H9 (cell line): ENCODE data around the gene SRPK3. TPM values are rescaled to one million over a fixed set of nuclear protein-coding genes. Genes with fewer than 3 reads are reported as not detected.

Source experiments
- DNase-seq: peaks from one replicate; pipeline ENCODE4 v3.0.0-alpha.2; 2017
- H2AFZ ChIP-seq: one replicate; pipeline ENCODE4 v1.6.1; 2013; ENCODE audit warnings: mild to moderate bottlenecking, low read length, control low read depth, moderate library complexity
- H2AK5ac ChIP-seq: 2 replicates; pipeline ENCODE4 v1.6.1; 2013; ENCODE audit warnings: low read length, control low read depth, mixed read lengths; ENCODE audit not compliant: insufficient read length
- H2BK120ac ChIP-seq: one replicate; pipeline ENCODE4 v1.6.1; 2013; ENCODE audit warnings: low read depth, mild to moderate bottlenecking, low read length, control low read depth, inconsistent platforms; ENCODE audit not compliant: poor library complexity, severe bottlenecking
- H2BK12ac ChIP-seq: 2 replicates; pipeline ENCODE4 v1.6.1; 2013; ENCODE audit warnings: low read length, control low read depth, mixed read lengths, low read depth; ENCODE audit not compliant: insufficient read length
- H2BK15ac ChIP-seq: 2 replicates; pipeline ENCODE4 v1.6.1; 2013; ENCODE audit warnings: low read depth, low read length, control low read depth
- H2BK20ac ChIP-seq: one replicate; pipeline ENCODE4 v1.6.1; 2013; ENCODE audit warnings: low read depth, mild to moderate bottlenecking, low read length, control low read depth, inconsistent platforms; ENCODE audit not compliant: poor library complexity, severe bottlenecking
- H2BK5ac ChIP-seq: 2 replicates; pipeline ENCODE4 v1.6.1; 2013; ENCODE audit warnings: low read length, control low read depth, mixed read lengths; ENCODE audit not compliant: insufficient read length
- H3K14ac ChIP-seq: 2 replicates; pipeline ENCODE4 v1.6.1; 2013; ENCODE audit warnings: low read length, control low read depth; ENCODE audit not compliant: insufficient read depth
- H3K18ac ChIP-seq: 2 replicates; pipeline ENCODE4 v1.6.1; 2013; ENCODE audit warnings: low read depth, mild to moderate bottlenecking, mixed read lengths, low read length, control low read depth; ENCODE audit not compliant: insufficient read length
- H3K23ac ChIP-seq: 2 replicates; pipeline ENCODE4 v1.6.1; 2013; ENCODE audit warnings: low read length, control low read depth, mixed read lengths, low read depth; ENCODE audit not compliant: insufficient read length
- H3K23me2 ChIP-seq: 2 replicates; pipeline ENCODE4 v1.6.1; 2013; ENCODE audit warnings: low read depth, mild to moderate bottlenecking, mixed read lengths, low read length, control low read depth; ENCODE audit not compliant: insufficient read length, poor library complexity, severe bottlenecking
- H3K27ac ChIP-seq: 2 replicates; pipeline ENCODE4 v1.5.1; 2013; ENCODE audit warnings: low read length, control low read depth, mixed read lengths, low read depth; ENCODE audit not compliant: insufficient read length
- H3K27me3 ChIP-seq: 2 replicates; pipeline ENCODE4 v1.6.1; 2013; ENCODE audit warnings: low read length, control low read depth, inconsistent platforms; ENCODE audit not compliant: insufficient read depth
- H3K4ac ChIP-seq: 2 replicates; pipeline ENCODE4 v1.6.1; 2013; ENCODE audit warnings: low read depth, mild to moderate bottlenecking, control low read depth, inconsistent platforms, low read length, moderate library complexity
- H3K4me1 ChIP-seq: 2 replicates; pipeline ENCODE4 v1.6.1; 2013; ENCODE audit warnings: low read length, control low read depth, inconsistent platforms; ENCODE audit not compliant: insufficient read depth
- H3K4me2 ChIP-seq: 2 replicates; pipeline ENCODE4 v1.6.1; 2013; ENCODE audit warnings: low read length, control low read depth, mixed read lengths; ENCODE audit not compliant: insufficient read length, insufficient read depth
- H3K56ac ChIP-seq: 2 replicates; pipeline ENCODE4 v1.6.1; 2013; ENCODE audit warnings: low read depth, mild to moderate bottlenecking, mixed read lengths, low read length, control low read depth; ENCODE audit not compliant: insufficient read length
- H3K79me1 ChIP-seq: 2 replicates; pipeline ENCODE4 v1.6.1; 2013; ENCODE audit warnings: low read depth, mild to moderate bottlenecking, moderate library complexity, low read length, control low read depth, inconsistent platforms; ENCODE audit not compliant: insufficient read depth, poor library complexity, severe bottlenecking
- H3K79me2 ChIP-seq: 2 replicates; pipeline ENCODE4 v1.6.1; 2013; ENCODE audit warnings: low read length, control low read depth, inconsistent platforms; ENCODE audit not compliant: insufficient read depth
- H3K9ac ChIP-seq: 2 replicates; pipeline ENCODE4 v1.6.1; 2013; ENCODE audit warnings: low read length, control low read depth, mixed read lengths; ENCODE audit not compliant: insufficient read length; ENCODE audit errors: extremely low read depth
- H3K9me3 ChIP-seq: one replicate; pipeline ENCODE4 v1.6.1; 2013; ENCODE audit warnings: low read depth, low read length, inconsistent platforms; ENCODE audit not compliant: control insufficient read depth
- H3T11ph ChIP-seq: one replicate; pipeline ENCODE4 v1.6.1; 2013; ENCODE audit warnings: mild to moderate bottlenecking, low read length, control low read depth, inconsistent platforms
- H4K20me1 ChIP-seq: one replicate; pipeline ENCODE4 v1.6.1; 2013; ENCODE audit not compliant: control insufficient read depth, insufficient read length, insufficient read depth
- H4K5ac ChIP-seq: 2 replicates; pipeline ENCODE4 v1.6.1; 2013; ENCODE audit warnings: low read depth, mild to moderate bottlenecking, mixed read lengths, low read length, control low read depth; ENCODE audit not compliant: insufficient read length
- H4K8ac ChIP-seq: replicated peaks from 2 replicates; pipeline ENCODE4 v1.6.1; 2013; ENCODE audit warnings: low read length, control low read depth, mixed read lengths, low read depth; ENCODE audit not compliant: insufficient read length
- H4K91ac ChIP-seq: 2 replicates; pipeline ENCODE4 v1.6.1; 2013; ENCODE audit warnings: low read depth, mild to moderate bottlenecking, moderate library complexity, mixed read lengths, low read length, control low read depth; ENCODE audit not compliant: insufficient read length
- H3K27ac Mint-ChIP-seq, 3 experiments: 2 replicates in 2 of 3; 3 replicates in 1 of 3; pipeline ENCODE4 v1.8.0; 2020 to 2021; ENCODE audit warnings: mixed read lengths in 3 of 3, mild to moderate bottlenecking in 1 of 3, moderate library complexity in 1 of 3
- H3K27me3 Mint-ChIP-seq: 2 replicates; pipeline ENCODE4 v1.8.0; 2021; ENCODE audit warnings: low read depth, mild to moderate bottlenecking, moderate library complexity, mixed read lengths
- H3K36me3 Mint-ChIP-seq, 3 experiments: 2 replicates in 2 of 3; 3 replicates in 1 of 3; pipeline ENCODE4 v1.8.0; 2020 to 2021; ENCODE audit warnings: low read depth in 3 of 3, mixed read lengths in 3 of 3; ENCODE audit not compliant: insufficient read depth in 1 of 3
- H3K4me1 Mint-ChIP-seq, 2 experiments: 2 replicates each; pipeline ENCODE4 v1.8.0; 2020; ENCODE audit warnings: mixed read lengths in 2 of 2
- H3K4me3 Mint-ChIP-seq, 2 experiments: 2 replicates in 1 of 2; 3 replicates in 1 of 2; pipeline ENCODE4 v1.8.0; 2020 to 2021; ENCODE audit warnings: mild to moderate bottlenecking in 2 of 2, mixed read lengths in 2 of 2, moderate library complexity in 1 of 2
- H3K9me3 Mint-ChIP-seq, 2 experiments: 2 replicates in 1 of 2; 3 replicates in 1 of 2; pipeline ENCODE4 v1.8.0; 2020; ENCODE audit warnings: mild to moderate bottlenecking in 2 of 2, mixed read lengths in 2 of 2, moderate library complexity in 1 of 2
- WGBS: extraction: QIAGEN DNeasy Blood & Tissue Kit; methylation state at CpG from one replicate; pipeline ENCODE4 v1.1.7; 2013; ENCODE audit warnings: missing lambda C conversion rate, low lambda C conversion rate, mixed read lengths; ENCODE audit not compliant: insufficient read length; ENCODE audit errors: extremely low coverage; 5-methylcytosine and 5-hydroxymethylcytosine counted together
- total RNA-seq: library from RNA; stranded (reverse); gene quantifications from 2 replicates; pipeline ENCODE4 v1.2.1, GENCODE V29; 2021
- TF ChIP-seq, protein P1 (sequence below): fragments of 200-600 bp; sonication (generic); conservative IDR thresholded peaks from 3 replicates; pipeline ENCODE4 v1.8.0; 2021; ENCODE audit warnings: antibody characterized with exemption, mild to moderate bottlenecking

Gene SRPK3
- total RNA-seq, 1 experiment from 2014 or later: not detected

DNA sequence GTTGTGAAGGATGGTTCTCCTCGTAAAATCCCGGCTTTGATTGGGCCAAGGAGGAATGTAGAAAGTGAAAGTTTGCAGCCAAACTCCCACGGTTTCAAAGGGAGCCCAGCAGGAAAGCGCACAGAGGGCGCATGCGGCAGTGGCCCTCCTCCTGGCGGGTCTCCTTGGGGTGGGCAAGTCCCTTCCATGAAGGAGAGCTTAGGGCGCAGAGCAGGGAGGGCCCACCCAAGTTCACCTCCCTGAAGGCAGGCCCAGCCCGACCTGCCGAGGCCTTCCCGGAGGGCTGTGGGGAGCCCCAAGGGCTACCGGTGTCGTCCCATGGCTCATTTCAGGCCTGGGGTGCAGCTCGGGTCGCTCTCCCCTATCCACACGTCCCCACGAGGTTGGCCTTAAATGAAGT lies 47.5 kb downstream of the SRPK3 start:
- Histone ChIP-seq H3K4ac (no peak overlapping the region), H3K56ac (no peak overlapping the region), H3K27ac (no peak overlapping the region), H3K23ac (no peak overlapping the region), H2BK12ac (peak overlapping the region; percentile 16), H2BK5ac (no peak overlapping the region), H4K91ac (no peak overlapping the region), H3K9me3 (peaks cover 4% of the 10 kb centered on the region), H2BK120ac (no peak overlapping the region), H3K18ac (peak overlapping the region; percentile 35), H4K5ac (no peak overlapping the region), H4K20me1 (no peaks in the 10 kb centered on the region), H3K27me3 (no peaks in the 10 kb centered on the region), H3K79me2 (peaks cover 39% of the 10 kb centered on the region; the same call in 1 of the 2 replicates), H3K14ac (no peak overlapping the region), H3T11ph (no peak overlapping the region), H2BK20ac (no peak overlapping the region), H3K9ac (peak overlapping the region; percentile 20), H2BK15ac (no peak overlapping the region), H3K23me2 (peaks cover 5% of the 10 kb centered on the region), H4K8ac (no peak overlapping the region), H2AK5ac (no peak overlapping the region), H3K4me1 (peaks cover 3% of the 10 kb centered on the region; the same call in 1 of the 2 replicates), H3K4me2 (peak overlapping the region; percentile 64), H2AFZ (no peak overlapping the region), H3K79me1 (no peaks in the 10 kb centered on the region)
- H3K27me3 Mint-ChIP-seq: peaks cover 6% of the 10 kb centered on the region
- DNase-seq: no peak
- H3K4me3 Mint-ChIP-seq: peak overlapping the region; percentile 80 to 89
- peaks cover 23 to 40% of the 10 kb centered on the region in 2 experiments for H3K4me1 Mint-ChIP-seq
- H3K9me3 Mint-ChIP-seq: peaks cover 58 to 71% of the 10 kb centered on the region in 2 experiments
- H3K27ac Mint-ChIP-seq: no peak overlapping the region
- TF ChIP-seq, protein P1, sequence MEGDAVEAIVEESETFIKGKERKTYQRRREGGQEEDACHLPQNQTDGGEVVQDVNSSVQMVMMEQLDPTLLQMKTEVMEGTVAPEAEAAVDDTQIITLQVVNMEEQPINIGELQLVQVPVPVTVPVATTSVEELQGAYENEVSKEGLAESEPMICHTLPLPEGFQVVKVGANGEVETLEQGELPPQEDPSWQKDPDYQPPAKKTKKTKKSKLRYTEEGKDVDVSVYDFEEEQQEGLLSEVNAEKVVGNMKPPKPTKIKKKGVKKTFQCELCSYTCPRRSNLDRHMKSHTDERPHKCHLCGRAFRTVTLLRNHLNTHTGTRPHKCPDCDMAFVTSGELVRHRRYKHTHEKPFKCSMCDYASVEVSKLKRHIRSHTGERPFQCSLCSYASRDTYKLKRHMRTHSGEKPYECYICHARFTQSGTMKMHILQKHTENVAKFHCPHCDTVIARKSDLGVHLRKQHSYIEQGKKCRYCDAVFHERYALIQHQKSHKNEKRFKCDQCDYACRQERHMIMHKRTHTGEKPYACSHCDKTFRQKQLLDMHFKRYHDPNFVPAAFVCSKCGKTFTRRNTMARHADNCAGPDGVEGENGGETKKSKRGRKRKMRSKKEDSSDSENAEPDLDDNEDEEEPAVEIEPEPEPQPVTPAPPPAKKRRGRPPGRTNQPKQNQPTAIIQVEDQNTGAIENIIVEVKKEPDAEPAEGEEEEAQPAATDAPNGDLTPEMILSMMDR: no peak
- peaks cover 15 to 32% (median 18%) of the 10 kb centered on the region in 3 experiments for H3K36me3 Mint-ChIP-seq
- no CpG with 5 or more reads among the region's 17 CpGs for WGBS
